GM12801 (cell line): ENCODE data around the gene SYT12.

Experiments used
- TF ChIP-seq, protein P1 (sequence below): IDR thresholded peaks from one replicate; pipeline ENCODE4 v1.5.1; 2011; ENCODE audit warnings: control low read depth; ENCODE audit not compliant: insufficient read length; ENCODE audit errors: extremely low read depth

Gene SYT12

DNA sequence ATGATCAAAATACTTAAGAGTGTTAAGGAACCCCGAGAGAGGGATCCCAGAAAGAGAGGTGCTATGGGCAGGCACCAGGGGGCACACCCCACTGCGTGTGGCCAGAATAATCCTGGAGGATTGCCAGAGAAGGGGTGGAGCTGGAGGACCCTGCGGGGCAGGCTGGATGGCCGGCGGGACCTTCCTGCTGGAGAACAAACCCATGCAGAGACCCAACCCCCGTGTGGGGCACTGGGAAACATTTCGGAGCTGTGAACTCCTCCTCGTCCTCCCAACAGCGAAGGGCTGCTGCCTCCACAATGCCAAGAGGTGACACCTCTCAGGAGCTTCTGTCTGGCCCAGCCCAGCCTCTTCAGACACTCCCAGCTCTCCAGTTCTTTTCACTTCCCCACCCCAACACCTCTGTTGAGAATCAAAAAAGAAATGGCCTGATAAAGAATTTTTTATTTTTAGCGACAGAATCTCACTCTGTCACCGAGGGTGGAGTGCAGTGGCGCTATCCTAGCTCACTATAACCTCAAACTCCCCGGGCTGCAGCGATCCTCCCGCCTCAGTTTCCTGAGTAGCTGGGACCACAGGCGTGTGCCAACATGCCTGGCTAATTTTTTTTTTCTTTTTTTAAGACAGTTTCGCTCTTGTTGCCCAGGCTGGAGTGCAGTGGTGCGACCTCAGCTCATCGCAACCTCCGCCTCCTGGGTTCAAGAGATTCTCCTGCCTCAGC, 59.3 kb downstream of the SYT12 start:
- TF ChIP-seq, protein P1, sequence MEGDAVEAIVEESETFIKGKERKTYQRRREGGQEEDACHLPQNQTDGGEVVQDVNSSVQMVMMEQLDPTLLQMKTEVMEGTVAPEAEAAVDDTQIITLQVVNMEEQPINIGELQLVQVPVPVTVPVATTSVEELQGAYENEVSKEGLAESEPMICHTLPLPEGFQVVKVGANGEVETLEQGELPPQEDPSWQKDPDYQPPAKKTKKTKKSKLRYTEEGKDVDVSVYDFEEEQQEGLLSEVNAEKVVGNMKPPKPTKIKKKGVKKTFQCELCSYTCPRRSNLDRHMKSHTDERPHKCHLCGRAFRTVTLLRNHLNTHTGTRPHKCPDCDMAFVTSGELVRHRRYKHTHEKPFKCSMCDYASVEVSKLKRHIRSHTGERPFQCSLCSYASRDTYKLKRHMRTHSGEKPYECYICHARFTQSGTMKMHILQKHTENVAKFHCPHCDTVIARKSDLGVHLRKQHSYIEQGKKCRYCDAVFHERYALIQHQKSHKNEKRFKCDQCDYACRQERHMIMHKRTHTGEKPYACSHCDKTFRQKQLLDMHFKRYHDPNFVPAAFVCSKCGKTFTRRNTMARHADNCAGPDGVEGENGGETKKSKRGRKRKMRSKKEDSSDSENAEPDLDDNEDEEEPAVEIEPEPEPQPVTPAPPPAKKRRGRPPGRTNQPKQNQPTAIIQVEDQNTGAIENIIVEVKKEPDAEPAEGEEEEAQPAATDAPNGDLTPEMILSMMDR = no peak

DNA sequence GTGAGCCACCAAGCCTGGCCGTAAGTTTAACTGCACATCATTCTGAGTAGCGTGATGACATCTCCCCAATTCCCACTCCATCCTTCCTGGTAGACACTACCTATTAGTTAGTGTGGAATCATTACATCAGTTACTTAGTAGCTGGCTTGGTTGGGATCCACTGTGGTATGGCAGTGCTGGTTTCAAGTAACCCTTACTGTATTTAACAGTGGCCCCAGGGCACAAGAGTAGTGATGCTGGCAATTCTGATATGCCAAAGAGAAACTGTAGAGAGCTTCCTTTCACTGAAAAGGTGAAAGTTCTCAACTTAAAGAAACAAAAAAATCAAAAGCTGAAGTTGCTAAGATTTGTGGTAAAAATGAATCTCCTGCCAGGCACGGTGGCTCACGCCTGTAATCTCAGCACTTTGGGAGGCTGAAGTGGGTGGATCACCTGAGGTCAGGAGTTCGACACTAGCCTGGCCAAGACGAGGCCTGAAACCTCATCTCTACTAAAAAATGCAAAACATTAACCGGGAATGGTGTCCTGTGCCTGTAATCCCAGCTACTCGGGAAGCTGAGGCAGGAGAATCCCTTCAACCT, 60.9 kb downstream of the SYT12 start:
- TF ChIP-seq, protein P1 = no peak

DNA sequence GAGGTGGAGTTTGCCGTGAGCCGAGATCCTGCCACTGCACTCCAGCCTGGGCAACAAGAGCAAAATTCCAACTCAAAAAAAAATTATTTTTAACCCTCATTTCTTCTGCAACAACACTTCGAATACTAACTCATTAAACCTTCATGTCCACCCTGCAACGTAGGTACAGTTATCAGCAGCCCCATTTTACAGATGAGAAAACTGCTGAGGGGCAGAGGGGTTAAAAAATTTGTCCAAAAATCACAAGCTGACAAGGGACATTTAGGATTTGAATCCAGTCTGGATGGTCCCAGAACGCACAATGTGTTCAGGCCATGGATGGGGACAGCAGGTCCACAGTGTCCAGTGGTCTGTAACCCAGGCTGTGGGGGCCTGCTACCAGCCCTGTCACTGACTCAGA, 62.7 kb downstream of the SYT12 start:
- TF ChIP-seq, protein P1 = no peak

DNA sequence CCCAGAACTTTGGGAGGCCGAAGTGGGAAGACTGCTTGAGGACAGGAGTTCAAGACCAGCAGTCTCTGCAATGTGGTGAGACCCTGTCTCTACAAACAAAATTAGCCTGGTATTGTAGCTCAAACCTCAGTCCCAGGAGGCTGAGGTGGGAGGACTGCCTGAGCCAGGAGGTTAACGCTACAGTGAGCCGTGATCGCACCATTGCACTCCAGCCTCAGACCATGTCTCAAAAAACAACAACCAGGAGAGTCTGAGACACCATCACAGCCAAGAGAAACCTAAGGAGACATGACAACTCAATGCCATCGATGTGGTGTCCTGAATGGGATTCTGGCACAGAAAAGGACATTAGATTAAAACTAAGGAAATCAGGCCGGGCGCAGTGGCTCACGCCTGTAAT, 67.8 kb downstream of the SYT12 start:
- TF ChIP-seq, protein P1 = no peak

DNA sequence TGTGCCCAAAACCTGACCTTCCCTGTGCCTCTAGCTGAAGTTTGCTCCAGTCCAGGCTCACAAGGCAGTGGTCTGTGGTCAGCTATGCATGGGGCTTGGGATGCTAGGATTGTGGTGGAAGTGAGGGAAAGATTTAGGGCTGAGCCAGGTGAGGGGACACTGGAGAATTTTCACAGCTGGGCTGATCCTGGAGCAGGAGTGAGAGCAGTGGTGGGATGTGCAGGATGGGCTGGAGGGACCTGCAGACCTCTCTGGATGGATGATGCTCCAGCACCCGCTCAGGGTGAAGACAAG, 72.2 kb downstream of the SYT12 start:
- TF ChIP-seq, protein P1 = no peak

DNA sequence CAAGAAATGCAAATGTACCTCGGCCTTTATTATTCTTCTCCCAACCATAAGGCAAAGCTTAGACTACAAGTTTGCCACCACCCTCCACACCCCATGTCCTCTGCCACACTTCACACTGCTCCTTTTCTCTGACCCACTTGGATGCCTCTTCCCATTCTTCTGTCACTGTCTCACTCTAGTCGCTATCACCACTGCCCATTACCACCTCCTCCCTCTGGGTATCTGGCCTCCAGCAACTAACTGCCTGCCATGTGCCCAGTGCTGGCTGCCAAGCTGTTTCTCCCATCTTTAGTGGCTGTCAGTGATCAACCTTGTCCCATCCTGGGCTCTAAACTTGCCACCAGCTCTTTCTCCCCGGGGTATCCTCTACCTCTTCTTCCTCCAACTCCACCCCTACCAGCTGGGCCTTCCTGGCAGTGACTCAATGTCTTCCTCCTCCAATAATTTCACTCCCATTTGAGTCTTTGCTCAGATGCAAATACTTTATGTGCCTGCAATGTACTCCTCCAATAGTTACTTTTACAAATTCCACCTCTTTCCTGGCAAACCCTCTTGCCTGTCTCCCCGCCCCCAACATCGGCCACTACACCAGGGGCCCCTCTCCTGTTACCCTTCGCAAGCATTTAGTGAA, 76.0 kb downstream of the SYT12 start:
- TF ChIP-seq, protein P1 = no peak

DNA sequence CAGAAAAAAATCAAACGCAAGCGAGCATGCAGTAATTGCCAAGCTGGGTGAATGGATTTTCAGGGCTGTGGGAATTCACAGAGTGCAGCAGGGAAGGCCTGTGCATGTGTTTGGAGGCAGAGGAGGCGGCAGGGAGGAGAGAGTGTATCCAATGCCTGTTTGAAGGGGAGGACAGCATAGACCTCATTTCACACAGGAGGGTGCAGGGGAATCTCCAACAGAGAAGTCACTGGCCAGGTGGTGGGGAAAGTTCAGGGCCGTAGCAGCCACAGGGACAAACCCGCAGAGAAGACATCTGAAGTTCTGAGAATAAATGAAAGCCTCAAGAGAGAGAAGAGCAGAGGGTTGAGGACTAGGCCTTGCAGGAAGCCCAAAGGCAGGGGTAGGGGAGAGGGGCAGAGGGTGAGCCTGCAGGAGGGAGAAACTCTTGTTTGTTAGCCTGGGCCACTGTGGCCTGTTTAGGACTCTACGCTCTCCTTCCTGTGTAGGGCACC, 76.9 kb downstream of the SYT12 start:
- TF ChIP-seq, protein P1 = no peak
